ACHN (cell line): ENCODE results near the gene COL26A1.
A peak's percentile ranks its signal among the peaks of the same experiment; 100 is the strongest.
"Not testable (repeated sequence)": the region's sequence is repeated elsewhere in the genome, so short reads cannot be mapped to it uniquely, and the experiment has no call there.

Experiments used
- DNase-seq: peaks from one replicate; pipeline ENCODE4 v3.0.0-alpha.2; 2015
- in situ Hi-C: cut with HindIII; loops from 2 replicates; pipeline ENCODE4 v1.10.0; 2017; ENCODE audit warnings: low sequenced_read_pairs, low pct_ligation_motif_present, low pct_unique_long_range_greater_than_20kb

COL26A1 gene

GRCh38 chr7:101555269-101555920 lies 192.7 kb downstream of the COL26A1 start:
- in situ Hi-C loops, result no loop called here
- no peak for DNase-seq

- in situ Hi-C loops, result no loop called here
- no peak for DNase-seq
Measured at GRCh38 chr7:101555921-101556275, 193.2 kb downstream of the COL26A1 start.

GRCh38 chr7:101556453-101556968 lies 193.8 kb downstream of the COL26A1 start:
- in situ Hi-C loops, result no loop called here
- no peak for DNase-seq

GRCh38 chr7:101557421-101557820 lies 194.7 kb downstream of the COL26A1 start:
- in situ Hi-C loops, result no loop called here
- no peak for DNase-seq

GRCh38 chr7:101557978-101558741 lies 195.5 kb downstream of the COL26A1 start:
- no peak for DNase-seq
- in situ Hi-C loops, result no loop called here

GRCh38 chr7:101558742-101559325 lies 196.2 kb downstream of the COL26A1 start:
- in situ Hi-C loops, result no loop called here
- DNase-seq, result peak; percentile 20

- no peak for DNase-seq
- in situ Hi-C loops, result no loop called here
Measured at GRCh38 chr7:101559586-101559985, 196.9 kb downstream of the COL26A1 start.

GRCh38 chr7:101560021-101560420 lies 197.3 kb downstream of the COL26A1 start:
- in situ Hi-C loops, result not testable (repeated sequence)

GRCh38 chr7:101560856-101561255 lies 198.2 kb downstream of the COL26A1 start:
- in situ Hi-C loops, result no loop called here

More at GRCh38 chr7:101560021-101560420, 197.3 kb downstream of the COL26A1 start:
- DNase-seq, result not testable (repeated sequence)

GRCh38 chr7:101561293-101561692 lies 198.6 kb downstream of the COL26A1 start:
- not testable (repeated sequence) for DNase-seq

More at GRCh38 chr7:101560856-101561255, 198.2 kb downstream of the COL26A1 start:
- DNase-seq, result no peak

GRCh38 chr7:101562531-101563197 lies 200.0 kb downstream of the COL26A1 start:
- in situ Hi-C loops, result no loop called here
- no peak for DNase-seq

More at GRCh38 chr7:101561293-101561692, 198.6 kb downstream of the COL26A1 start:
- in situ Hi-C loops, result not testable (repeated sequence)

GRCh38 chr7:101563198-101563901 lies 200.7 kb downstream of the COL26A1 start:
- in situ Hi-C loops, result no loop called here
- DNase-seq, result no peak

GRCh38 chr7:101563943-101564777 lies 201.5 kb downstream of the COL26A1 start:
- DNase-seq, result no peak
- in situ Hi-C loops, result no loop called here

GRCh38 chr7:101564778-101565211 lies 202.1 kb downstream of the COL26A1 start:
- in situ Hi-C loops, result no loop called here
- DNase-seq, result peak; percentile 18

- no peak for DNase-seq
- in situ Hi-C loops, result no loop called here
Measured at GRCh38 chr7:101565601-101566209, 203.0 kb downstream of the COL26A1 start.

GRCh38 chr7:101567230-101567629 lies 204.6 kb downstream of the COL26A1 start:
- in situ Hi-C loops, result no loop called here
- no peak for DNase-seq

GRCh38 chr7:101572156-101572555 lies 209.5 kb downstream of the COL26A1 start:
- in situ Hi-C loops, result no loop called here
- DNase-seq, result no peak
